Activated gamma-delta T cell treated with Interleukin-2 at 50 U/mL for 16 hours (primary cell): ENCODE results near the gene ZNF202.
"Not testable (repeated sequence)": the region's sequence is repeated elsewhere in the genome, so short reads cannot be mapped to it uniquely, and the experiment has no call there.

Source experiments
- DNase-seq: peaks from one replicate; pipeline ENCODE4 v3.0.0-alpha.2; 2020

The ZNF202 gene

GRCh38 chr11:123738374-123738773 is 3.1 kb downstream of the ZNF202 start:
- DNase-seq: no peak

DNA sequence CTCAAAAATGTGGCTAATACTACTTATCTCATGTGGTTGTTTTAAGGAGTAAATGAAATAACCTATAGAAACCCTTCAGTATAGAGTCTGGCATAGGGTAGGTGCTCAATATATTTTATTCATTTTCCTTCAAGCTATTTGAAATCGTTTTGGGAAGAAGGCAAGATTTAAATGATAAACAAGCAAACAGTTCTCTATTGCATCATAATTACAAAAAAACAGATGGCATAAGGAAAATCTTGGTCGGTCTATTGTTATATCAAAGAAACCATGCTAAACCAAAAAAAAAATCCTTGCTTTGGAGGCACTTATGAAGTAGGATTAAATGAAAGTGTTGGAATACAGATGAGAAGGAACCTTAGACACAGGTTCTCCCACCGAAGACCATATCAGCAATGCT is 4.7 kb downstream of the ZNF202 start:
- no peak for DNase-seq

DNA sequence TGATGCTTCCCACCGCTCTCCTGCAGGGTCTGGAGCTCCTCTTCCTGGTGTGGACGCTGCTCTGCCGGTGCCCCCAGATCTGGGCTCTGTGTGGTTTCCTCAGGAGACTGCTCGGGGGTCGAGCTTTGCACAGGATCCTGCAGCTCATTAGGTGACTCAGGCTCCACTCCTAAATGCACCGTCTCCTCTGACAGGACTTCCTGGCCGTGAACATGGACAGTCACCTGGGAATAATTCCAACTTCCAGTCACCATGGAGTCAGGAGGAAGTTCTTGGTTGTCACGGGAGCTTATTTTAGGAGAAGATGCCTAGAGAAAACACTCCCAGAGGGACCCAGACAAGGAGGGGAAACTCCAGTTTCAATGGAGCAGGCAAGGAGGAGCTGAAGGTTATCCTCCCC is 11.9 kb downstream of the ZNF202 start:
- no peak for DNase-seq

- no peak for DNase-seq
Measured at GRCh38 chr11:123725995-123726655, 15.3 kb downstream of the ZNF202 start.

GRCh38 chr11:123719452-123719851 is 22.0 kb downstream of the ZNF202 start:
- DNase-seq: no peak

DNA sequence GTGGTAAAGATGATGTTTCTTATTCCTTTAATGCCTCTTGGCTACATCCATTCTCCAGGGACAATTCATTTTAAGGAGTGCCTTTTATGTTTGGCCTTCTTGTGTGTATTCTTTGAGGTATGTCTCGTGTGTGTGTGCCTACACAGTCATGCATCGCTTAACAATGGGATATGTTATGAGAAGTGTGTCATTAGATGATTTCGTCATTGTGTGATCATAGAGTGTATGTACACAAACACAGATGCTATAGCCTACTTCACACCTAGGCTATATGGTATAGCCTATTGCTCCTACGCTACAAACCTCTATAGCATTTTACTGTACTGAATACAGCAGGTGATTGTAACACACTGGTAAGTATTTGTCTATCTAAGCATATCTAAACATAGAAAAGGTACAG is 23.0 kb downstream of the ZNF202 start:
- no peak for DNase-seq

GRCh38 chr11:123718063-123718462 is 23.4 kb downstream of the ZNF202 start:
- DNase-seq: no peak

DNA sequence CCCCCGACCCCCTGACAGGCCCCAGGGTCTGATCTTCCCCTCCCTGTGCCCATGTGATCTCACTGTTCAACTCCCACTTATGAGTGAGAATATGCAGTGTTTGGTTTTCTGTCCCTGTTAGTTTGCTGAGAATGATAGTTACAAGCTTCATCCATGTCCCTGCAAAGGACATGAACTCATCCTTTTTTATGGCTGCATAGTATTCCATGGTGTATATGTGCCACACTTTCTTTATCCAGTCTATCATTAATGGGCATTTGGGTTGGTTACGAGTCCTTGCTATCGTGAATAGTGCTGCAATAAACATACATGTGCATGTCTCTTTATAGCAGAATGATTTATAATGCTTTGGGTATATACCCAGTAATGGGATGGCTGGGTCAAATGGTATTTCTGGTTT is 28.8 kb downstream of the ZNF202 start:
- not testable (repeated sequence) for DNase-seq

GRCh38 chr11:123707606-123708205 is 33.8 kb downstream of the ZNF202 start:
- DNase-seq: peak; percentile 50

GRCh38 chr11:123707206-123707605 is 34.3 kb downstream of the ZNF202 start:
- no peak for DNase-seq

GRCh38 chr11:123704341-123704740 is 37.1 kb downstream of the ZNF202 start:
- DNase-seq: no peak

DNA sequence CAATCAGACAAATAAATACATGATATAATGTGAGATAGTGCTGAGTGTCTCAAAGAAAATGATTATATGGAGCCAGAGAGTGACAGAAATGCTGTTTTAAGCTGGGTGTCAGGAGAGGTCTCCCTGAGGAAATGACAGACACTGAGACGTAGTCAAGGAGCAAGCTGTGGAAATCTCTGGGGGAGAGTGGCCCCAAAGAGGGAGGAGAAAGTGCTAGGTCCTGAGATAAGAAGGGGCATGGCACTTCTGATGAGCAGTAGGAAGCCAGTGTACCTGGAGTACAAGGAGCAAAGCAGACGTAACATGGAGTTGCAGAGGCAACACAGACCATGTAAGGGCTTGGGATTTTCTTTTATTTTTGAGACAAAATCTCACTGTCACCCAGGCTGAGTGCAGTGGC is 38.8 kb downstream of the ZNF202 start:
- DNase-seq: no peak

- no peak for DNase-seq
Measured at GRCh38 chr11:123702139-123702538, 39.3 kb downstream of the ZNF202 start.

DNA sequence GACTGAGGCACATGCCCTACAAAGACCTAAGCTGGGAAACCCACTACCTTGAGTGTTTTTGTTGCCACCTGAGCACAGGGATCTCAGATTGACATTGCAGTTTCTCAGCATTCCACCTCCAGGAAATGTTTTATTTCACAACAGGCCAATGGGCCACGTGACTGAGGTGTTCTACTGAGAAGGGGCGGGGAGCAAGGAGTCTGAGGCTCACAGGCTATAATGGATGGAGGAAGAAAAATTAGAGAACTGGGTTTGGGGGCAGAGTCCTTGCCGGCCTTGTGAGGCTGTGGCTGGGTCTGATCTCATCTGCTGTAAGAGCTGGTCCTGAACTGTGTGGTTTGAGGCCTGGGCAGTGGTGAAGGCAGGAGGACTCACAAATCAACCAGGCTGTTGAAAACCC is 40.7 kb downstream of the ZNF202 start:
- DNase-seq: no peak

DNA sequence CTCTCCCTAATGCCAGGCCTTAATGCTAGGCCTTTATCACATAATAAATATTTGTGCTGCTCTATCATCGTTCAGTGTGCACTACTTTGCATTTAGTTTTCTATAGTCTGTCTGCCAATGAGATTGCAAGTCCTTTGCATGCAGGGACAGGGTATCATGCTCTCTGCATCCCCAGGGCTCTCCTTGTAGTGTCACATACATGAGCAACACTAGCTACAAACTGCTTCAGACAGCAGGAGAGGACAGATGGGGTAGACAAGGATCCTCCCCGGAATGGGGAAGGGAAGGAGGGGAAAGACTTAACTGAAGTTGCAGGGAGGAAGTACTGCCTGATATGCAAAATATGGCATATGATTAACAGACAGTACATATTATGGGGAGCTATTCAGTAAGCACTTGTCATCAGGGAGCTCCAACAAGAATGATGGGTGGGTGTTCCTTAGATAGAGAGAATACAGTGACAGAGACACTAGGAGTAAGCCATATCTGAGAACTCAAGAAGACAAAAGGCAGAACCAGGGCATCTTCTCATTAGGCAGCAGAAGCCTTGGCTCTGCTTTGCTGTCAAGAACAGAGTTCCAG is 42.8 kb downstream of the ZNF202 start:
- no peak for DNase-seq

- no peak for DNase-seq
Measured at GRCh38 chr11:123696183-123696582, 45.3 kb downstream of the ZNF202 start.

DNA sequence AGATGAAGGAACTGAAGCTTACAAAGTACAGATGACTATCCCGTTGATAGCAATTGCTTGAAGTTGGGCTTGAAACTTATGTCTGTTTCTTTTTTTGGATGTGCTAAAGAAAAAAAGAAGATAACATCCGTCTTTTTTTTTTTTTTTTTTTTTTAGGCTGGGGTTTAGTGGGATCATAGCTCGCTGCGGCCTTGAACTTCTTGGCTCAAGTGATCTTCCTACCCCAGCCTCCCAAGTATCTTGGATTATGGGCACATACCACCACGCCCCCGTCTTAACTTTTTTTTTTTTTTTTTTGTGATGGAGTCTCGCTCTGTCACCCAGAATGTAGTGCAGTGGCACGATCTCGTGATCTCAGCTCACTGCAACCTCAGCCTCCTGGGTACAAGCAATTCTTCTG is 46.2 kb downstream of the ZNF202 start:
- no peak for DNase-seq

- DNase-seq: no peak
Measured at GRCh38 chr11:123694551-123694950, 46.9 kb downstream of the ZNF202 start.

GRCh38 chr11:123692961-123693360 is 48.5 kb downstream of the ZNF202 start:
- DNase-seq: no peak

DNA sequence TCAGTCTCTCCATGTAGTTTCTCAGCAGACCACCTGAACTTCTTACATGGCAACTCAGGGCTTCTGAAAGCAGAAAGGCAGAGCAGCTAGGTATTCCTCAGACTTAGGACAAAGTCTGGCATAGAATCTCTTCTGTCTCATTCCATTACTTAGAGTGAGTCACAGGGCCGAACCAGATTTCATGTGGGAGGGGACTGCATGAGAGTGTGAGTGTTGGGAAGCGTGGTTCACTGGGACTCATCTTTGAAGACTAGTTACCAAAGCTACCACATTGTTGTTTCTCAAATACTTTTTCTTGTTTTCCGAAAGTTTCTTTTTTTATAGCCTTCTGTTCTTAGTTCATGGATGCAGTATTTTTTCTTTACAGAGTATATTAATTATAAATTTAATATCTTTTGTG is 51.0 kb downstream of the ZNF202 start:
- DNase-seq: no peak

DNA sequence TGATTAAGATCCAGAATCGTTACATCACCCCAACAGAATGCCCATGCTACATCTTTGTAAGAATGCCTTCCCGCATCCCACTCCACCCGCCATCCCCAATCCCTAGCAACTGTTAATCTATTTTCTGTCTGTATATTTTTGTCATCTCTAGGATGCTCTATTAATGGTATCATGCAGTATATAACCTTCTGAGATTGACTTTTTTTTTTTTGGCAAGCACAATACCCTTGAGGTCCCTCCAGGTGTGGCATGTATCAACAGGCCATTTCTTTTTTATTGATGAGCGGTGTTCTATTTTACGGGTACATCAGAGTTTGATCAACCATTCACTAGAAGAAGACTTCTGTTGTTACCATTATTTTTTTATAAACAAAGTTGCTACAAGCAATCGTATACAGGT is 56.9 kb downstream of the ZNF202 start:
- no peak for DNase-seq

DNA sequence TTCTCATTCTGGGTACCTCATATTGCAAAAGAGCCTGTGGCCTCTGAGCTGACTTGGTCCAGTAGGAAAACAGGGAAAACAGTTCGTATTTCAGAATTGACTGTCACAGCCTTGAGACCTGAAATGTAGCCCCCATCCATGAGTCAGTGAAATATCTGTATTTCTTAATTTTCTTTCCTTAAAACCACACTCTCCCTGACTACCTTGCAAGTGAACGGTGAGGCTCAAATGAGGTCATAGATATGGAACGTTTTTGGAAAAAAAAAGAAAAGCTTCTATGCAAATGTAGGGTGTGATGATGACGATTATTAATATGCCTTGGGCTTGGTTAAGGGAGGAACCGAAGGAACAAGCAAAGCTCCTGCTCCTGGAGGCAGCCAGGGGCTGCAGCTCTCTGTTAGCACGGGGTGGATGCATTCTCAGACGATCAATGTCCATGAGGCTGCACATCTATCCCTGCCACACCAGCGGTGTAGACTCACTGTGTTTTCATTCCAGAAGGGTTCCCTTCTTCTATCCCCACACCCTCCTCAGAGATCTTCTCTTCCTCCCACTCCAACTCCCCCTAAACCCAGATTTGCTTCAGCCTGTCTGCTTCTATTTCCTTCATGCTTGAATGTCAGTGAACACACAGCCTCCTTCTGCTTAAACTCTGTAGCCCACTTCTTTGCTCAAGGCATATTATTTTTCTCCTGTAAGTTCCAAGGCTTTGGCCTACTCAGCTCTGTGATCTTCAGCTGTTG is 57.9 kb downstream of the ZNF202 start:
- DNase-seq: no peak

GRCh38 chr11:123682696-123683410 is 58.6 kb downstream of the ZNF202 start:
- no peak for DNase-seq
